OCI-LY7 (cell line): ENCODE data around the gene ZBTB44. TPM values are rescaled to one million over a fixed set of nuclear protein-coding genes. Genes with fewer than 3 reads are reported as not detected.

ENCODE experiments used
- BruUV-seq: library from RNA; stranded (reverse); fragments of 400-500 nt; replicated peaks from 2 replicates; lab custom pipeline; 2021; lab: Mats Ljungman, UMichigan
- CTCF ChIA-PET: fragments of 300-600 bp; sonication (Branson Sonifier 250); formaldehyde crosslinking; loops from one replicate; lab custom pipeline; 2022; ENCODE audit warnings: antibody characterized with exemption; ENCODE audit not compliant: unreplicated experiment; lab: Charles Lee
- POLR2A ChIA-PET: fragments of 300-600 bp; sonication (Branson Sonifier 250); formaldehyde crosslinking; loops from one replicate; lab custom pipeline; 2022; ENCODE audit warnings: antibody characterized with exemption; lab: Charles Lee
- DNase-seq: peaks from one replicate; pipeline ENCODE4 v3.0.0-alpha.2; 2015; ENCODE audit warnings: low spot score
- H2AFZ ChIP-seq: fragments of 200-600 bp; sonication (generic), shearing (Covaris generic); 2 replicates; pipeline ENCODE4 v1.6.1; 2014; ENCODE audit warnings: mild to moderate bottlenecking, antibody characterized with exemption, low read length, moderate library complexity
- H3K27ac ChIP-seq: fragments of 200-600 bp; sonication (generic); 2 replicates; pipeline ENCODE4 v1.5.1; 2014; ENCODE audit warnings: mixed run types, low read depth, mild to moderate bottlenecking, moderate library complexity, low read length, inconsistent platforms; ENCODE audit not compliant: poor library complexity, severe bottlenecking
- H3K36me3 ChIP-seq: fragments of 200-600 bp; sonication (generic); 2 replicates; pipeline ENCODE4 v1.6.1; 2014; ENCODE audit warnings: mild to moderate bottlenecking, antibody characterized with exemption, low read length, moderate library complexity, mixed read lengths; ENCODE audit not compliant: insufficient read depth
- H3K4me1 ChIP-seq: fragments of 200-600 bp; sonication (generic); 2 replicates; pipeline ENCODE4 v1.5.1; 2014; ENCODE audit warnings: mild to moderate bottlenecking, low read length; ENCODE audit not compliant: insufficient read depth, poor library complexity, severe bottlenecking
- H3K4me2 ChIP-seq: fragments of 200-600 bp; sonication (generic); 2 replicates; pipeline ENCODE4 v1.6.1; 2014; ENCODE audit warnings: mild to moderate bottlenecking, low read length
- H3K4me3 ChIP-seq: fragments of 200-600 bp; sonication (generic); 2 replicates; pipeline ENCODE4 v1.5.1; 2014; ENCODE audit warnings: mild to moderate bottlenecking, low read depth, low read length; ENCODE audit not compliant: poor library complexity, severe bottlenecking
- H3K79me2 ChIP-seq: fragments of 200-600 bp; sonication (generic); 2 replicates; pipeline ENCODE4 v1.6.1; 2016; ENCODE audit warnings: low read depth, mild to moderate bottlenecking, low read length, moderate library complexity, mixed read lengths; ENCODE audit not compliant: insufficient read depth
- H3K9me2 ChIP-seq: fragments of 200-600 bp; sonication (generic); 2 replicates; pipeline ENCODE4 v1.6.1; 2016; ENCODE audit warnings: mild to moderate bottlenecking, low read length, mixed read lengths; ENCODE audit not compliant: insufficient read depth
- H3K9me3 ChIP-seq: fragments of 200-600 bp; sonication (generic); 2 replicates; pipeline ENCODE4 v1.6.1; 2014; ENCODE audit warnings: mild to moderate bottlenecking, mixed run types, low read length, mixed read lengths
- H4K20me1 ChIP-seq: fragments of 200-600 bp; sonication (generic); 2 replicates; pipeline ENCODE4 v1.6.1; 2014; ENCODE audit warnings: mild to moderate bottlenecking, antibody characterized with exemption, low read length, moderate library complexity, mixed read lengths; ENCODE audit not compliant: insufficient read depth
- CTCF ChIP-seq: fragments of 200-600 bp; sonication (generic); conservative IDR thresholded peaks from 2 replicates; pipeline ENCODE4 v1.5.1; 2014; ENCODE audit warnings: mild to moderate bottlenecking, antibody characterized with exemption, low read length, moderate library complexity, mixed read lengths
- EZH2phosphoT487 ChIP-seq: fragments of 200-600 bp; sonication (generic); IDR thresholded peaks from 2 replicates; pipeline ENCODE4 v1.6.1; 2018; ENCODE audit warnings: low read depth, borderline replicate concordance, mild to moderate bottlenecking, mixed run types, antibody characterized with exemption, low read length, moderate library complexity, mixed read lengths
- intact Hi-C: fragments of 100-400 bp; cut with micrococcal nuclease; formaldehyde crosslinking; loops from one replicate; pipeline ENCODE4 v1.10.0; 2022; ENCODE audit not compliant: unreplicated experiment
- total RNA-seq, 2 experiments: library from RNA; depleted of rRNA in 1 of 2; stranded (reverse); fragments of >200 nt in 1 of 2; shearing (Covaris generic) in 1 of 2; gene quantifications; 2 replicates each; pipeline ENCODE4 v1.2.3, GENCODE V29; 2014 to 2022

Gene ZBTB44
- total RNA-seq, 2 experiments from 2014 or later = 57.4 to 60.2 TPM

GRCh38 chr11:130188047-130188446, 126.7 kb downstream of the ZBTB44 start:
- H3K9me3 ChIP-seq = no peaks in the 10 kb centered on the region
- no peak overlapping the region for H2AFZ ChIP-seq
- CTCF ChIA-PET = no interaction called here
- peak overlapping the region; percentile 57 for H3K27ac ChIP-seq
- H3K4me1 ChIP-seq = peaks cover 68% of the 10 kb centered on the region
- peaks cover 64% of the 10 kb centered on the region for H3K79me2 ChIP-seq
- H3K36me3 ChIP-seq = peaks cover 89% of the 10 kb centered on the region
- H4K20me1 ChIP-seq = no peaks in the 10 kb centered on the region
- intact Hi-C loops = no loop called here
- no peak overlapping the region for H3K4me2 ChIP-seq
- H3K9me2 ChIP-seq = no peaks in the 10 kb centered on the region
- TF ChIP-seq EZH2phosphoT487 (no peak), CTCF (no peak)
- no peak for DNase-seq
- BruUV-seq = no TSS peak
- H3K4me3 ChIP-seq = no peak overlapping the region
- POLR2A ChIA-PET = interaction anchor here (0.7 kb wide), 1 partner anchor 92 kb away, joined by 4 read pairs; no protein-coding TSS in a partner anchor

GRCh38 chr11:130187096-130187495, 127.6 kb downstream of the ZBTB44 start:
- intact Hi-C loops = no loop called here
- H3K36me3 ChIP-seq = peaks cover 80% of the 10 kb centered on the region
- peak overlapping the region; percentile 10 for H3K27ac ChIP-seq
- ChIA-PET POLR2A (no interaction called here), CTCF (no interaction called here)
- H2AFZ ChIP-seq = no peak overlapping the region
- H3K9me3 ChIP-seq = no peaks in the 10 kb centered on the region
- H3K4me1 ChIP-seq = peaks cover 78% of the 10 kb centered on the region
- BruUV-seq = no TSS peak
- no peak for DNase-seq
- H3K4me2 ChIP-seq = no peak overlapping the region
- no peaks in the 10 kb centered on the region for H3K9me2 ChIP-seq
- no peaks in the 10 kb centered on the region for H4K20me1 ChIP-seq
- H3K79me2 ChIP-seq = peaks cover 73% of the 10 kb centered on the region
- TF ChIP-seq EZH2phosphoT487 (no peak), CTCF (no peak)
- H3K4me3 ChIP-seq = no peak overlapping the region

GRCh38 chr11:130183878-130184610, 130.7 kb downstream of the ZBTB44 start:
- H3K9me2 ChIP-seq = no peaks in the 10 kb centered on the region
- H3K4me1 ChIP-seq = peaks cover 95% of the 10 kb centered on the region
- peak overlapping the region; percentile 99 for H3K27ac ChIP-seq
- H3K4me3 ChIP-seq = no peak overlapping the region
- no TSS peak for BruUV-seq
- no peaks in the 10 kb centered on the region for H3K9me3 ChIP-seq
- POLR2A ChIA-PET = interaction anchor here (0.6 to 3.7 kb wide), 15 partner anchors 10 to 248 kb away, joined by 3 to 24 read pairs (median 4); partner anchors contain the start of gene PRDM10
- intact Hi-C loops = loop anchor here (5.0 kb wide), 3 partner anchors 37 to 1457 kb away; no protein-coding TSS in a partner anchor
- H3K36me3 ChIP-seq = peaks cover 49% of the 10 kb centered on the region
- H2AFZ ChIP-seq = no peak overlapping the region
- TF ChIP-seq CTCF = no peak
- no peak for DNase-seq
- H3K4me2 ChIP-seq = no peak overlapping the region
- CTCF ChIA-PET = interaction anchor here (1.0 kb wide), 1 partner anchor 26 kb away, joined by 3 read pairs; no protein-coding TSS in a partner anchor
- H4K20me1 ChIP-seq = no peaks in the 10 kb centered on the region
- peaks cover 93% of the 10 kb centered on the region for H3K79me2 ChIP-seq
